IPS DF 19.7 (cell line): Measurements from ENCODE around the gene PDE6D.
"Not testable (repeated sequence)": the region's sequence is repeated elsewhere in the genome, so short reads cannot be mapped to it uniquely, and the experiment has no call there.

Source experiments
- DNase-seq: peaks from one replicate; pipeline ENCODE4 v3.0.0-alpha.2; 2013; ENCODE audit warnings: low read depth, low spot score

Gene PDE6D

GRCh38 chr2:231769170-231770136, 11.6 kb downstream of the PDE6D start:
- DNase-seq = no peak

GRCh38 chr2:231765496-231765929, 15.6 kb downstream of the PDE6D start:
- DNase-seq = no peak

GRCh38 chr2:231764760-231765159, 16.3 kb downstream of the PDE6D start:
- DNase-seq = no peak

GRCh38 chr2:231764124-231764523, 17.0 kb downstream of the PDE6D start:
- no peak for DNase-seq

- no peak for DNase-seq
Measured at GRCh38 chr2:231761735-231762134, 19.3 kb downstream of the PDE6D start.

GRCh38 chr2:231752061-231752460, 29.0 kb downstream of the PDE6D start:
- DNase-seq = no peak

- no peak for DNase-seq
Measured at GRCh38 chr2:231751042-231751815, 29.9 kb downstream of the PDE6D start.

- DNase-seq = not testable (repeated sequence)
Measured at GRCh38 chr2:231749016-231749415, 32.1 kb downstream of the PDE6D start.

- not testable (repeated sequence) for DNase-seq
Measured at GRCh38 chr2:231748153-231748896, 32.8 kb downstream of the PDE6D start.

GRCh38 chr2:231745303-231746038, 35.6 kb downstream of the PDE6D start:
- no peak for DNase-seq

- DNase-seq = no peak
Measured at GRCh38 chr2:231743376-231744116, 37.5 kb downstream of the PDE6D start.

GRCh38 chr2:231737761-231738160, 43.3 kb downstream of the PDE6D start:
- no peak for DNase-seq

GRCh38 chr2:231732604-231733003, 48.5 kb downstream of the PDE6D start:
- DNase-seq = no peak

GRCh38 chr2:231727621-231728020, 53.5 kb downstream of the PDE6D start:
- no peak for DNase-seq

- no peak for DNase-seq
Measured at GRCh38 chr2:231726276-231726675, 54.8 kb downstream of the PDE6D start.

- no peak for DNase-seq
Measured at GRCh38 chr2:231725476-231725875, 55.6 kb downstream of the PDE6D start.

- DNase-seq = no peak
Measured at GRCh38 chr2:231722721-231723307, 58.3 kb downstream of the PDE6D start.

- no peak for DNase-seq
Measured at GRCh38 chr2:231720987-231721966, 59.8 kb downstream of the PDE6D start.
